HepG2 (cell line): ENCODE measurements around the gene CBLN3. TPM values are rescaled to one million over a fixed set of nuclear protein-coding genes. Genes with fewer than 3 reads are reported as not detected.

Experiments used
- BRCA1 ChIP-seq: sonication (generic); formaldehyde crosslinking; IDR thresholded peaks from 2 replicates; pipeline ENCODE4 v1.4.0; 2020; ENCODE audit warnings: missing genetic modification reagents
- HOMEZ ChIP-seq: IDR thresholded peaks from 2 replicates; pipeline ENCODE4 v1.6.1; 2016; ENCODE audit warnings: low read depth
- TEAD3 ChIP-seq: optimal IDR thresholded peaks from 2 replicates; pipeline ENCODE3; 2016; ENCODE audit warnings: borderline replicate concordance
- polyA plus RNA-seq, 8 experiments: library from polyadenylated mRNA; depleted of rRNA in 3 of 8; stranded (reverse) in 7 of 8; unstranded in 1 of 8; fragments of >200 nt; fragmentation: Illumina TruSeq in 4 of 8; extraction: Trizol in 4 of 8; gene quantifications; 2 replicates each; pipeline versions ENCODE4 v1.2.1 to v1.2.3, GENCODE V29; 2011 to 2016; ENCODE audit warnings: low read depth in 4 of 8, missing spikeins in 1 of 8, mixed read lengths in 1 of 8; ENCODE audit not compliant: insufficient read depth in 1 of 8
- total RNA-seq, 5 experiments: library from RNA; depleted of rRNA; stranded (reverse); fragments of >200 nt; fragmentation: Illumina TruSeq; extraction: Trizol; gene quantifications; 2 replicates each; pipeline ENCODE4 v1.2.3, GENCODE V29; 2016; ENCODE audit warnings: low read depth in 1 of 5
- TF ChIP-seq, protein P1 (sequence below): sonication (generic); formaldehyde crosslinking; IDR thresholded peaks from 2 replicates; pipeline ENCODE4 v1.5.0; 2020; ENCODE audit warnings: mild to moderate bottlenecking, missing genetic modification reagents
- TF ChIP-seq, protein P2 (sequence below): sonication (generic); formaldehyde crosslinking; IDR thresholded peaks from 2 replicates; pipeline ENCODE4 v1.4.0; 2020; ENCODE audit warnings: mild to moderate bottlenecking, missing genetic modification reagents
- TF ChIP-seq, protein P3 (sequence below): sonication (generic); formaldehyde crosslinking; IDR thresholded peaks from 2 replicates; pipeline ENCODE4 v1.8.0; 2022; ENCODE audit warnings: mild to moderate bottlenecking, missing genetic modification reagents

CBLN3 gene
- total and polyA plus RNA-seq, 2 of the 13 experiments (the other 11 are each of a cell fraction or from before 2014, with no cell fraction given), result 0.66 to 0.98 TPM

- TF ChIP-seq, protein P1, sequence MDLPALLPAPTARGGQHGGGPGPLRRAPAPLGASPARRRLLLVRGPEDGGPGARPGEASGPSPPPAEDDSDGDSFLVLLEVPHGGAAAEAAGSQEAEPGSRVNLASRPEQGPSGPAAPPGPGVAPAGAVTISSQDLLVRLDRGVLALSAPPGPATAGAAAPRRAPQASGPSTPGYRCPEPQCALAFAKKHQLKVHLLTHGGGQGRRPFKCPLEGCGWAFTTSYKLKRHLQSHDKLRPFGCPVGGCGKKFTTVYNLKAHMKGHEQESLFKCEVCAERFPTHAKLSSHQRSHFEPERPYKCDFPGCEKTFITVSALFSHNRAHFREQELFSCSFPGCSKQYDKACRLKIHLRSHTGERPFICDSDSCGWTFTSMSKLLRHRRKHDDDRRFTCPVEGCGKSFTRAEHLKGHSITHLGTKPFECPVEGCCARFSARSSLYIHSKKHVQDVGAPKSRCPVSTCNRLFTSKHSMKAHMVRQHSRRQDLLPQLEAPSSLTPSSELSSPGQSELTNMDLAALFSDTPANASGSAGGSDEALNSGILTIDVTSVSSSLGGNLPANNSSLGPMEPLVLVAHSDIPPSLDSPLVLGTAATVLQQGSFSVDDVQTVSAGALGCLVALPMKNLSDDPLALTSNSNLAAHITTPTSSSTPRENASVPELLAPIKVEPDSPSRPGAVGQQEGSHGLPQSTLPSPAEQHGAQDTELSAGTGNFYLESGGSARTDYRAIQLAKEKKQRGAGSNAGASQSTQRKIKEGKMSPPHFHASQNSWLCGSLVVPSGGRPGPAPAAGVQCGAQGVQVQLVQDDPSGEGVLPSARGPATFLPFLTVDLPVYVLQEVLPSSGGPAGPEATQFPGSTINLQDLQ (CRISPR knock-in tag), result no peak
- TF ChIP-seq, protein P2, sequence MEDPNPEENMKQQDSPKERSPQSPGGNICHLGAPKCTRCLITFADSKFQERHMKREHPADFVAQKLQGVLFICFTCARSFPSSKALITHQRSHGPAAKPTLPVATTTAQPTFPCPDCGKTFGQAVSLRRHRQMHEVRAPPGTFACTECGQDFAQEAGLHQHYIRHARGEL, result no peak
- TF ChIP-seq BRCA1 (CRISPR knock-in tag), result no peak
- TF ChIP-seq TEAD3 (CRISPR knock-in tag), result no peak
- TF ChIP-seq HOMEZ (CRISPR knock-in tag), result no peak
- TF ChIP-seq, protein P3, sequence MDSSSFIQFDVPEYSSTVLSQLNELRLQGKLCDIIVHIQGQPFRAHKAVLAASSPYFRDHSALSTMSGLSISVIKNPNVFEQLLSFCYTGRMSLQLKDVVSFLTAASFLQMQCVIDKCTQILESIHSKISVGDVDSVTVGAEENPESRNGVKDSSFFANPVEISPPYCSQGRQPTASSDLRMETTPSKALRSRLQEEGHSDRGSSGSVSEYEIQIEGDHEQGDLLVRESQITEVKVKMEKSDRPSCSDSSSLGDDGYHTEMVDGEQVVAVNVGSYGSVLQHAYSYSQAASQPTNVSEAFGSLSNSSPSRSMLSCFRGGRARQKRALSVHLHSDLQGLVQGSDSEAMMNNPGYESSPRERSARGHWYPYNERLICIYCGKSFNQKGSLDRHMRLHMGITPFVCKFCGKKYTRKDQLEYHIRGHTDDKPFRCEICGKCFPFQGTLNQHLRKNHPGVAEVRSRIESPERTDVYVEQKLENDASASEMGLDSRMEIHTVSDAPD (CRISPR knock-in tag), result no peak
Observed at GRCh38 chr14:24437736-24438067, 8.2 kb upstream of the CBLN3 start (continued).
